Epithelial cell of proximal tubule (primary cell): ENCODE results near the gene HYDIN. TPM values are rescaled to one million over a fixed set of nuclear protein-coding genes. Genes with fewer than 3 reads are reported as not detected.
A peak's percentile ranks its signal among the peaks of the same experiment; 100 is the strongest.

Source experiments
- DNase-seq: peaks from one replicate; pipeline ENCODE4 v3.0.0-alpha.2; 2011; ENCODE audit warnings: low read depth
- H3K4me3 ChIP-seq: 2 replicates; pipeline ENCODE4 v1.5.1; 2011; ENCODE audit warnings: low read depth, mild to moderate bottlenecking, low read length
- CTCF ChIP-seq: conservative IDR thresholded peaks from 2 replicates; pipeline ENCODE4 v1.5.1; 2012; ENCODE audit warnings: low read depth, mild to moderate bottlenecking, low read length
- total RNA-seq: library from RNA; depleted of rRNA; stranded (reverse); fragments of >200 nt; gene quantifications from 2 replicates; pipeline ENCODE4 v1.2.3, GENCODE V29; 2015

The HYDIN gene
- total RNA-seq, 1 donor from 2014 or later: 1.5 TPM

- H3K4me3 ChIP-seq: no peak overlapping the region
- TF ChIP-seq CTCF: peak; percentile 34
- DNase-seq: no peak
Measured at GRCh38 chr16:71214746-71215381, 15.7 kb downstream of the HYDIN start.

GRCh38 chr16:71205482-71206131 is 24.9 kb downstream of the HYDIN start:
- no peak overlapping the region for H3K4me3 ChIP-seq
- no peak for TF ChIP-seq CTCF
- no peak for DNase-seq

- no peak for DNase-seq
- H3K4me3 ChIP-seq: no peak overlapping the region
- TF ChIP-seq CTCF: no peak
Measured at GRCh38 chr16:71203631-71204030, 26.9 kb downstream of the HYDIN start.

- no peak for DNase-seq
- no peak overlapping the region for H3K4me3 ChIP-seq
- no peak for TF ChIP-seq CTCF
Measured at GRCh38 chr16:71201556-71201955, 29.0 kb downstream of the HYDIN start.

- H3K4me3 ChIP-seq: no peak overlapping the region
- DNase-seq: no peak
- no peak for TF ChIP-seq CTCF
Measured at GRCh38 chr16:71201054-71201453, 29.5 kb downstream of the HYDIN start.

GRCh38 chr16:71198408-71198807 is 32.1 kb downstream of the HYDIN start:
- no peak for TF ChIP-seq CTCF
- no peak for DNase-seq
- no peak overlapping the region for H3K4me3 ChIP-seq

- no peak for TF ChIP-seq CTCF
- H3K4me3 ChIP-seq: no peak overlapping the region
- DNase-seq: no peak
Measured at GRCh38 chr16:71192387-71192786, 38.1 kb downstream of the HYDIN start.
